T1000 (cell line): Measurements from ENCODE around the gene M6PR.
"Not testable (repeated sequence)": the region's sequence is repeated elsewhere in the genome, so short reads cannot be mapped to it uniquely, and the experiment has no call there.

Experiments
- DNase-seq: peaks from one replicate; lab custom pipeline; 2025; ENCODE audit warnings: mixed read lengths; lab: John Stamatoyannopoulos, UW

M6PR gene

GRCh38 chr12:8912914-8913313 lies 36.5 kb downstream of the M6PR start:
- DNase-seq: no peak

- no peak for DNase-seq
Measured at GRCh38 chr12:8911606-8912268, 37.7 kb downstream of the M6PR start.

- DNase-seq: no peak
Measured at GRCh38 chr12:8909752-8910151, 39.7 kb downstream of the M6PR start.

GRCh38 chr12:8907513-8907912 lies 41.9 kb downstream of the M6PR start:
- no peak for DNase-seq

GRCh38 chr12:8906266-8907180 lies 42.9 kb downstream of the M6PR start:
- DNase-seq: no peak

- no peak for DNase-seq
Measured at GRCh38 chr12:8905546-8905945, 43.9 kb downstream of the M6PR start.

- DNase-seq: no peak
Measured at GRCh38 chr12:8904665-8905064, 44.8 kb downstream of the M6PR start.

- no peak for DNase-seq
Measured at GRCh38 chr12:8903646-8904045, 45.8 kb downstream of the M6PR start.

- DNase-seq: not testable (repeated sequence)
Measured at GRCh38 chr12:8902703-8903102, 46.7 kb downstream of the M6PR start.

GRCh38 chr12:8899830-8900229 lies 49.6 kb downstream of the M6PR start:
- no peak for DNase-seq

- DNase-seq: no peak
Measured at GRCh38 chr12:8897081-8897480, 52.4 kb downstream of the M6PR start.

- no peak for DNase-seq
Measured at GRCh38 chr12:8894986-8895385, 54.5 kb downstream of the M6PR start.

- no peak for DNase-seq
Measured at GRCh38 chr12:8894378-8894777, 55.1 kb downstream of the M6PR start.

- no peak for DNase-seq
Measured at GRCh38 chr12:8891976-8892375, 57.5 kb downstream of the M6PR start.
